Erythroblast (primary cell): Measurements from ENCODE around the gene PDLIM3.
"Not testable (repeated sequence)": the region's sequence is repeated elsewhere in the genome, so short reads cannot be mapped to it uniquely, and the experiment has no call there.

Source experiments
- DNase-seq, 2 experiments: peaks; one replicate each; lab custom pipeline; 2025; lab: John Stamatoyannopoulos, UW
- GATA1 ChIP-seq: IDR thresholded peaks from 2 replicates; pipeline ENCODE4 v1.6.1; 2011; ENCODE audit warnings: low read depth, mild to moderate bottlenecking, control low read depth, low read length, moderate library complexity
- POLR2A ChIP-seq: IDR thresholded peaks from 2 replicates; pipeline ENCODE4 v1.6.1; 2011; ENCODE audit warnings: mild to moderate bottlenecking, low read length

Gene PDLIM3

GRCh38 chr4:185518494-185518893 lies 16.8 kb downstream of the PDLIM3 start:
- DNase-seq = no peak

GRCh38 chr4:185518069-185518468 lies 17.2 kb downstream of the PDLIM3 start:
- DNase-seq = no peak
- TF ChIP-seq POLR2A = no peak
- no peak for TF ChIP-seq GATA1

More at GRCh38 chr4:185518494-185518893, 16.8 kb downstream of the PDLIM3 start:
- no peak for TF ChIP-seq POLR2A
- no peak for TF ChIP-seq GATA1

- TF ChIP-seq POLR2A = no peak
- TF ChIP-seq GATA1 = no peak
- DNase-seq = no peak
These were observed 20.1 kb downstream of the PDLIM3 start for GRCh38 chr4:185515248-185515647.

- no peak for DNase-seq
- TF ChIP-seq GATA1 = no peak
- no peak for TF ChIP-seq POLR2A
These were observed 21.1 kb downstream of the PDLIM3 start for GRCh38 chr4:185514182-185514697.

GRCh38 chr4:185513489-185514181 lies 21.7 kb downstream of the PDLIM3 start:
- TF ChIP-seq POLR2A = no peak
- TF ChIP-seq GATA1 = no peak
- no peak for DNase-seq

GRCh38 chr4:185512516-185512915 lies 22.8 kb downstream of the PDLIM3 start:
- DNase-seq = no peak
- TF ChIP-seq GATA1 = no peak
- no peak for TF ChIP-seq POLR2A

GRCh38 chr4:185511243-185511642 lies 24.1 kb downstream of the PDLIM3 start:
- DNase-seq = not testable (repeated sequence)

GRCh38 chr4:185510806-185511205 lies 24.5 kb downstream of the PDLIM3 start:
- no peak for DNase-seq
- TF ChIP-seq POLR2A (no peak), GATA1 (no peak)

- no peak for DNase-seq
These were observed 27.1 kb downstream of the PDLIM3 start for GRCh38 chr4:185508181-185508580.

GRCh38 chr4:185506422-185506821 lies 28.9 kb downstream of the PDLIM3 start:
- TF ChIP-seq POLR2A (no peak), GATA1 (no peak)
- no peak for DNase-seq

More at GRCh38 chr4:185508181-185508580, 27.1 kb downstream of the PDLIM3 start:
- TF ChIP-seq GATA1 (no peak), POLR2A (no peak)

- TF ChIP-seq POLR2A (no peak), GATA1 (no peak)
- DNase-seq = no peak
These were observed 30.9 kb downstream of the PDLIM3 start for GRCh38 chr4:185504098-185505047.

GRCh38 chr4:185502386-185502785 lies 32.9 kb downstream of the PDLIM3 start:
- no peak for DNase-seq
- no peak for TF ChIP-seq POLR2A
- no peak for TF ChIP-seq GATA1

GRCh38 chr4:185500576-185500975 lies 34.7 kb downstream of the PDLIM3 start:
- TF ChIP-seq POLR2A (no peak), GATA1 (no peak)
- DNase-seq = no peak

GRCh38 chr4:185500035-185500434 lies 35.3 kb downstream of the PDLIM3 start:
- no peak for DNase-seq
- TF ChIP-seq POLR2A (no peak), GATA1 (no peak)

GRCh38 chr4:185488650-185489049 lies 46.7 kb downstream of the PDLIM3 start:
- TF ChIP-seq POLR2A (no peak), GATA1 (no peak)
- no peak for DNase-seq
